ENCODE measurements around the gene ENGASE. TPM values are rescaled to one million over a fixed set of nuclear protein-coding genes. Genes with fewer than 3 reads are reported as not detected.

Gene ENGASE, protein sequence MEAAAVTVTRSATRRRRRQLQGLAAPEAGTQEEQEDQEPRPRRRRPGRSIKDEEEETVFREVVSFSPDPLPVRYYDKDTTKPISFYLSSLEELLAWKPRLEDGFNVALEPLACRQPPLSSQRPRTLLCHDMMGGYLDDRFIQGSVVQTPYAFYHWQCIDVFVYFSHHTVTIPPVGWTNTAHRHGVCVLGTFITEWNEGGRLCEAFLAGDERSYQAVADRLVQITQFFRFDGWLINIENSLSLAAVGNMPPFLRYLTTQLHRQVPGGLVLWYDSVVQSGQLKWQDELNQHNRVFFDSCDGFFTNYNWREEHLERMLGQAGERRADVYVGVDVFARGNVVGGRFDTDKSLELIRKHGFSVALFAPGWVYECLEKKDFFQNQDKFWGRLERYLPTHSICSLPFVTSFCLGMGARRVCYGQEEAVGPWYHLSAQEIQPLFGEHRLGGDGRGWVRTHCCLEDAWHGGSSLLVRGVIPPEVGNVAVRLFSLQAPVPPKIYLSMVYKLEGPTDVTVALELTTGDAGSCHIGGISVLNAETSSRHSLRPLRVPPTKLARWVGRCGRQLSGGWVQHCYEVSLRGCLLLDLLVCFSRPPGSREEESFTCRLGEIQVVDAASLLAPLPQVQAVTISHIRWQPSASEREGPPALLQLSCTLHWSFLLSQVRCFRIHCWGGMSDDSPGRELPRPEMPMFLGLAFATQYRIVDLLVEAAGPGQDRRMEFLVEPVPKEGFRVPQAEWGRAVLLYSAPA
- 12.0 to 19.0 TPM (median 15.6 TPM) in 5 replicates for total RNA-seq (2022; extraction: Qiagen RNA extraction; ENCODE audit: low read depth)

GRCh38 chr17:79074649-79075445 lies at the start of gene ENGASE:
Gene ENGASE, plus strand, starts transcription at chr17:79074824. Its CDS starts 121 bp downstream, at chr17:79074945.

Other genes with a start within 250 kb of the ENGASE start
- 51.4 to 59.0 TPM (median 57.2 TPM) in 5 replicates for gene USP36, start 234.0 kb upstream of the ENGASE start, total RNA-seq (2022; extraction: Qiagen RNA extraction; ENCODE audit: low read depth)
- 0.15 to 0.57 TPM (median 0.34 TPM) in 5 replicates for gene CEP295NL, start 171.6 kb upstream of the ENGASE start, total RNA-seq (2022; extraction: Qiagen RNA extraction; ENCODE audit: low read depth)
- 201 to 255 TPM (median 228 TPM) in 5 replicates for gene TIMP2, start 149.4 kb upstream of the ENGASE start, total RNA-seq (2022; extraction: Qiagen RNA extraction; ENCODE audit: low read depth)
- 71.8 to 91.2 TPM (median 76.6 TPM) in 5 replicates for gene LGALS3BP, start 94.9 kb upstream of the ENGASE start, total RNA-seq (2022; extraction: Qiagen RNA extraction; ENCODE audit: low read depth)
- gene CANT1, start 65.1 kb upstream of the ENGASE start, total RNA-seq (2022; extraction: Qiagen RNA extraction; ENCODE audit: low read depth), result 74.1 to 86.6 TPM (median 80.7 TPM) in 5 replicates
- gene C1QTNF1, start 50.7 kb upstream of the ENGASE start, total RNA-seq (2022; extraction: Qiagen RNA extraction; ENCODE audit: low read depth), result 51.8 to 62.2 TPM (median 53.9 TPM) in 5 replicates